GM21576 (cell line): Measurements from ENCODE around the gene ADGRB3.
"Not testable (repeated sequence)": the region's sequence is repeated elsewhere in the genome, so short reads cannot be mapped to it uniquely, and the experiment has no call there.

Source experiments
- ATAC-seq: cut with Tn5 transposase; IDR thresholded peaks from one replicate; pipeline ENCODE4 v1.9.1; 2021; ENCODE audit warnings: mild to moderate bottlenecking, moderate library complexity; ENCODE audit not compliant: unreplicated experiment

ADGRB3 gene

GRCh38 chr6:69390125-69390524 lies 755.0 kb downstream of the ADGRB3 start:
- ATAC-seq = no peak

- no peak for ATAC-seq
Measured at GRCh38 chr6:69391106-69391505, 756.0 kb downstream of the ADGRB3 start.

- ATAC-seq = no peak
Measured at GRCh38 chr6:69392745-69393144, 757.7 kb downstream of the ADGRB3 start.

GRCh38 chr6:69398311-69398710 lies 763.2 kb downstream of the ADGRB3 start:
- no peak for ATAC-seq

GRCh38 chr6:69398729-69399128 lies 763.6 kb downstream of the ADGRB3 start:
- no peak for ATAC-seq

- no peak for ATAC-seq
Measured at GRCh38 chr6:69408886-69409285, 773.8 kb downstream of the ADGRB3 start.

GRCh38 chr6:69416776-69417175 lies 781.7 kb downstream of the ADGRB3 start:
- no peak for ATAC-seq

GRCh38 chr6:69421269-69421668 lies 786.2 kb downstream of the ADGRB3 start:
- no peak for ATAC-seq

- ATAC-seq = no peak
Measured at GRCh38 chr6:69422020-69422419, 786.9 kb downstream of the ADGRB3 start.

- no peak for ATAC-seq
Measured at GRCh38 chr6:69422475-69422874, 787.4 kb downstream of the ADGRB3 start.

GRCh38 chr6:69423785-69424184 lies 788.7 kb downstream of the ADGRB3 start:
- no peak for ATAC-seq

- ATAC-seq = no peak
Measured at GRCh38 chr6:69424581-69424980, 789.5 kb downstream of the ADGRB3 start.

- ATAC-seq = no peak
Measured at GRCh38 chr6:69427882-69428281, 792.8 kb downstream of the ADGRB3 start.

GRCh38 chr6:69432168-69432567 lies 797.1 kb downstream of the ADGRB3 start:
- not testable (repeated sequence) for ATAC-seq

GRCh38 chr6:69433116-69433515 lies 798.0 kb downstream of the ADGRB3 start:
- not testable (repeated sequence) for ATAC-seq

- ATAC-seq = no peak
Measured at GRCh38 chr6:69438113-69438512, 803.0 kb downstream of the ADGRB3 start.
